AG10803 (cell line): ENCODE results near the gene CX3CL1.

Source experiments
- DNase-seq: peaks from one replicate; pipeline ENCODE4 v3.0.0; 2010; ENCODE audit warnings: low read depth
- H3K4me3 ChIP-seq: 2 replicates; pipeline ENCODE4 v1.5.1; 2011; ENCODE audit warnings: mild to moderate bottlenecking, low read length, control low read depth
- CTCF ChIP-seq: conservative IDR thresholded peaks from 2 replicates; pipeline ENCODE4 v1.5.1; 2011; ENCODE audit warnings: mild to moderate bottlenecking, low read length, control low read depth, inconsistent platforms

The CX3CL1 gene

GRCh38 chr16:57401943-57402640 is 29.8 kb downstream of the CX3CL1 start:
- H3K4me3 ChIP-seq = no peak overlapping the region
- DNase-seq = no peak
- TF ChIP-seq CTCF = no peak

- no peak within 1 kb of the TSS for H3K4me3 ChIP-seq
- no peak for DNase-seq
- TF ChIP-seq CTCF = no peak
Measured at GRCh38 chr16:57403965-57404817, 31.9 kb downstream of the CX3CL1 start, which contains the start of gene CCL17. Gene CCL17 (plus strand): TSS chr16:57404767. CDS start chr16:57413933, 9,166 bp downstream.

GRCh38 chr16:57405097-57405496 is 32.8 kb downstream of the CX3CL1 start:
- DNase-seq = no peak
- TF ChIP-seq CTCF = no peak
- H3K4me3 ChIP-seq = no peak overlapping the region

GRCh38 chr16:57406881-57407280 is 34.6 kb downstream of the CX3CL1 start:
- H3K4me3 ChIP-seq = no peak overlapping the region
- DNase-seq = no peak
- no peak for TF ChIP-seq CTCF

GRCh38 chr16:57407521-57408353 is 35.4 kb downstream of the CX3CL1 start:
- DNase-seq = no peak
- H3K4me3 ChIP-seq = no peak overlapping the region
- TF ChIP-seq CTCF = no peak

- DNase-seq = no peak
- no peak overlapping the region for H3K4me3 ChIP-seq
- no peak for TF ChIP-seq CTCF
Measured at GRCh38 chr16:57409065-57409464, 36.8 kb downstream of the CX3CL1 start.
